CD14-positive monocyte (primary cell): ENCODE measurements around the gene ITGB3BP. TPM values are rescaled to one million over a fixed set of nuclear protein-coding genes. Genes with fewer than 3 reads are reported as not detected.
"Not testable (repeated sequence)": the region's sequence is repeated elsewhere in the genome, so short reads cannot be mapped to it uniquely, and the experiment has no call there.

ENCODE experiments used
- DNase-seq, 3 donors: peaks; one replicate each; pipeline ENCODE4 v3.0.0-alpha.2; 2011 to 2022
- H2AFZ ChIP-seq: 2 replicates; pipeline ENCODE4 v1.6.0; 2012; ENCODE audit warnings: mild to moderate bottlenecking, low read depth, low read length, inconsistent platforms; ENCODE audit not compliant: insufficient read depth, poor library complexity, severe bottlenecking
- H3K27ac ChIP-seq, 2 donors: 1 replicate in 1 of 2; 2 replicates in 1 of 2; pipeline ENCODE4 v1.5.1; 2012 to 2013; ENCODE audit warnings: low read length in 2 of 2, control low read depth in 1 of 2, inconsistent platforms in 1 of 2, low read depth in 1 of 2, mild to moderate bottlenecking in 1 of 2
- H3K27me3 ChIP-seq, 2 donors: one replicate each; pipeline versions ENCODE4 v1.6.0 to v1.6.1; 2011 to 2013; ENCODE audit warnings: low read length in 2 of 2; ENCODE audit not compliant: control insufficient read depth in 2 of 2, insufficient read depth in 2 of 2
- H3K36me3 ChIP-seq, 2 donors: replicated peaks in 1 of 2; 1 replicate in 1 of 2; 2 replicates in 1 of 2; pipeline versions ENCODE4 v1.5.1 to v1.6.1; 2012 to 2013; ENCODE audit warnings: low read length in 2 of 2, control low read depth in 1 of 2, inconsistent platforms in 1 of 2, mild to moderate bottlenecking in 1 of 2; ENCODE audit not compliant: insufficient read depth in 2 of 2, control insufficient read depth in 1 of 2
- H3K4me1 ChIP-seq, 2 donors: 1 replicate in 1 of 2; 2 replicates in 1 of 2; pipeline versions ENCODE4 v1.5.1 to v1.6.1; 2012 to 2013; ENCODE audit warnings: low read length in 2 of 2, control low read depth in 1 of 2, inconsistent platforms in 1 of 2, mild to moderate bottlenecking in 1 of 2, moderate library complexity in 1 of 2; ENCODE audit not compliant: insufficient read depth in 2 of 2, control insufficient read depth in 1 of 2
- H3K4me2 ChIP-seq: replicated peaks from 2 replicates; pipeline ENCODE3; 2012; ENCODE audit warnings: low read length, moderate library complexity, mild to moderate bottlenecking; ENCODE audit not compliant: poor library complexity, severe bottlenecking; ENCODE audit errors: extremely low read depth
- H3K4me3 ChIP-seq, 3 experiments: fragments of 200-600 bp in 1 of 3; sonication (generic) in 1 of 3; replicated peaks in 1 of 3; 1 replicate in 2 of 3; 2 replicates in 1 of 3; pipeline ENCODE4 v1.5.1; 2011 to 2013; ENCODE audit warnings: low read length in 3 of 3, mild to moderate bottlenecking in 3 of 3, control low read depth in 2 of 3, low read depth in 2 of 3, inconsistent platforms in 1 of 3, moderate library complexity in 1 of 3
- H3K79me2 ChIP-seq: 2 replicates; pipeline ENCODE4 v1.6.0; 2012; ENCODE audit warnings: mild to moderate bottlenecking, control low read depth, inconsistent platforms, low read length, moderate library complexity; ENCODE audit not compliant: insufficient read depth
- H3K9ac ChIP-seq: 2 replicates; pipeline ENCODE4 v1.6.0; 2017; ENCODE audit warnings: low read length, mild to moderate bottlenecking; ENCODE audit not compliant: insufficient read depth, poor library complexity, severe bottlenecking
- H3K9me3 ChIP-seq, 2 donors: replicated peaks in 1 of 2; 1 replicate in 1 of 2; 2 replicates in 1 of 2; pipeline versions ENCODE4 v1.5.1 to v1.6.1; 2012 to 2013; ENCODE audit warnings: low read length in 2 of 2, control low read depth in 1 of 2; ENCODE audit not compliant: control insufficient read depth in 1 of 2, insufficient read depth in 1 of 2
- H4K20me1 ChIP-seq: 2 replicates; pipeline ENCODE4 v1.6.0; 2012; ENCODE audit warnings: mild to moderate bottlenecking, low read length, control low read depth, moderate library complexity; ENCODE audit not compliant: insufficient read depth
- H3K27ac Mint-ChIP-seq, 7 donors: one replicate each; pipeline ENCODE4 v1.8.0; 2020; ENCODE audit warnings: mild to moderate bottlenecking in 7 of 7, mixed read lengths in 7 of 7, moderate library complexity in 6 of 7, inconsistent platforms in 2 of 7
- H3K27me3 Mint-ChIP-seq, 3 donors: one replicate each; pipeline ENCODE4 v1.8.0; 2021 to 2022; ENCODE audit warnings: low read depth in 3 of 3, mild to moderate bottlenecking in 3 of 3, mixed read lengths in 3 of 3, moderate library complexity in 3 of 3, inconsistent platforms in 1 of 3
- H3K36me3 Mint-ChIP-seq, 2 donors: one replicate each; pipeline ENCODE4 v1.8.0; 2020; ENCODE audit warnings: mixed read lengths in 2 of 2, inconsistent platforms in 1 of 2, mild to moderate bottlenecking in 1 of 2
- H3K4me1 Mint-ChIP-seq: one replicate; pipeline ENCODE4 v1.8.0; 2020; ENCODE audit warnings: mild to moderate bottlenecking, mixed read lengths
- H3K4me3 Mint-ChIP-seq, 2 donors: one replicate each; pipeline ENCODE4 v1.8.0; 2020; ENCODE audit warnings: mild to moderate bottlenecking in 2 of 2, mixed read lengths in 2 of 2, moderate library complexity in 1 of 2
- H3K9me3 Mint-ChIP-seq, 7 donors: one replicate each; pipeline ENCODE4 v1.8.0; 2020 to 2022; ENCODE audit warnings: mixed read lengths in 7 of 7, mild to moderate bottlenecking in 6 of 7, moderate library complexity in 6 of 7, inconsistent platforms in 2 of 7
- CTCF ChIP-seq: fragments of 200-600 bp; IDR thresholded peaks from one replicate; pipeline ENCODE4 v1.8.0; 2022; ENCODE audit warnings: antibody characterized with exemption, mild to moderate bottlenecking
- WGBS: methylation state at CpG from one replicate; pipeline ENCODE4 v1.1.5; 2013; ENCODE audit warnings: missing lambda C conversion rate; ENCODE audit not compliant: insufficient coverage; 5-methylcytosine and 5-hydroxymethylcytosine counted together
- intact Hi-C, 2 donors: fragments of 100-400 bp; cut with micrococcal nuclease; formaldehyde crosslinking; loops; one replicate each; pipeline versions ENCODE4 v1.15.0 to v1.15.1; 2023
- polyA plus RNA-seq, 3 donors: library from polyadenylated mRNA; depleted of rRNA in 1 of 3; unstranded in 2 of 3; stranded (reverse) in 1 of 3; fragments of 300-500 nt in 2 of 3; fragments of >200 nt in 1 of 3; fragmentation: Illumina TruSeq in 2 of 3; gene quantifications; 1 replicate in 2 of 3; 2 replicates in 1 of 3; pipeline ENCODE4 v1.2.3, GENCODE V29; 2012 to 2021

The ITGB3BP gene
- polyA plus RNA-seq, 3 donors = 5.2 to 7.0 (median 6.6) TPM

GRCh38 chr1:63480057-63480456 lies 43.0 kb downstream of the ITGB3BP start:
- Mint-ChIP-seq H3K27me3 (no peaks in the 10 kb centered on the region), H3K4me1 (no peaks in the 10 kb centered on the region), H3K9me3 (peaks cover 0 to 2% (median 0%) of the 10 kb centered on the region in 7 donors), H3K27ac (no peak overlapping the region), H3K4me3 (no peak overlapping the region), H3K36me3 (peaks cover 3 to 8% of the 10 kb centered on the region in 2 donors)
- Histone ChIP-seq H4K20me1 (no peaks in the 10 kb centered on the region), H3K4me1 (no peaks in the 10 kb centered on the region), H3K27me3 (no peaks in the 10 kb centered on the region), H3K4me3 (no peak overlapping the region), H3K79me2 (no peaks in the 10 kb centered on the region), H2AFZ (no peak overlapping the region), H3K36me3 (no peaks in the 10 kb centered on the region), H3K27ac (no peak overlapping the region), H3K4me2 (no peak overlapping the region), H3K9me3 (no peaks in the 10 kb centered on the region), H3K9ac (no peak overlapping the region)
- no peak for DNase-seq
- no CpG with 5 or more reads among the region's 1 CpG for WGBS
- no peak for TF ChIP-seq CTCF
- intact Hi-C loops = no loop called here

GRCh38 chr1:63475761-63476160 lies 47.3 kb downstream of the ITGB3BP start:
- Histone ChIP-seq H4K20me1 (no peaks in the 10 kb centered on the region), H2AFZ (no peak overlapping the region), H3K4me1 (no peaks in the 10 kb centered on the region), H3K4me2 (no peak overlapping the region), H3K9ac (no peak overlapping the region), H3K9me3 (no peaks in the 10 kb centered on the region), H3K4me3 (no peak overlapping the region), H3K27me3 (no peaks in the 10 kb centered on the region), H3K36me3 (no peaks in the 10 kb centered on the region), H3K79me2 (no peaks in the 10 kb centered on the region), H3K27ac (no peak overlapping the region)
- Mint-ChIP-seq H3K27ac (no peak overlapping the region), H3K4me1 (no peaks in the 10 kb centered on the region), H3K27me3 (no peaks in the 10 kb centered on the region), H3K4me3 (no peak overlapping the region), H3K9me3 (peaks cover 0 to 8% (median 4%) of the 10 kb centered on the region in 7 donors), H3K36me3 (peaks cover 3 to 9% of the 10 kb centered on the region in 2 donors)
- no peak for TF ChIP-seq CTCF
- intact Hi-C loops = no loop called here
- 94% methylated on average over 6 of the region's 7 CpGs for WGBS
- no peak for DNase-seq

GRCh38 chr1:63468683-63469082 lies 54.3 kb downstream of the ITGB3BP start:
- H3K27me3 ChIP-seq, H3K9me3 ChIP-seq, H2AFZ ChIP-seq, H3K4me3 Mint-ChIP-seq, H3K27ac Mint-ChIP-seq, DNase-seq, H3K27me3 Mint-ChIP-seq, H3K4me3 ChIP-seq, H3K4me2 ChIP-seq, intact Hi-C loops, H3K36me3 ChIP-seq, H3K36me3 Mint-ChIP-seq, H3K27ac ChIP-seq, H3K79me2 ChIP-seq, H3K9ac ChIP-seq, H4K20me1 ChIP-seq: not testable (repeated sequence)
- 100% methylated on average over 2 of the region's 5 CpGs for WGBS
- H3K4me1 Mint-ChIP-seq = peaks cover 27% of the 10 kb centered on the region
- H3K4me1 ChIP-seq = peaks cover 21 to 27% of the 10 kb centered on the region in 2 donors
- H3K9me3 Mint-ChIP-seq = peaks cover 3 to 13% (median 8%) of the 10 kb centered on the region in 7 donors
